ENCODE measurements around the gene PLD4.

Gene PLD4

DNA sequence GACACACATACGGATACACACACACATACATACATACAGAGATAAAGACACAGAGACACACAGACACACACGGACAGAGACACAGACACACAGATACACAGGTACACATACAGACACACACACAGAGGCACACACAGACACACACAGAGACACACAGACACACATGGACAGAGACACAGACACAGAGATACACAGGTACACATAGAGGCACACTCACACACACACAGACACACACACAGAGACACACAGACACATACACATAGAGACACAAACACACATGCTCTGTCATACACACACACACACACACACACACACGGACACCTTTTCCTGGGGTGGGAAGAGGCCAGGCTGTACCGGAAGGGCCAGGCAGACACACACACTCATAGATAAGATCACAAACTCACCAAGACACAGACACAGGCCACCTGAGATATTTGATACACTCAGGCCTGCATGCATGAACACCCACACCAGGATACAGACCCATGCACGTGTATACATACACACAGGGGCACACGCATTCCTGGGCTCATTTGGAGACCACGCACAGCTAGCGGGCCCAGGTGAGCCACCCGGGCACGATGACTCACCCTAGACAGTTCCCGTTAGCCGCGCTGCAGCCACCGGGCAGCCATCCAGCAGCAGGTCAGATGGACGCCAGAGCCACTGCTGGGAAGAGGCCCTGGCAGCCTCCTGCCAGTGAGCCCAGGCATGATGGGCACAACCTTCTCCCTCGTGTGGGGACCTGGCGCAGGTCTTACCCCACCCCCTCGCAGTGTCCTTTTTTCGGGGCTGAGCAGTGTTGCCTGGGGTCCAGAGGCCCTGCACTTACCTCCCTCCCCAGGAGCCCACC is 55.3 kb downstream of the PLD4 start:
- TF ChIP-seq SIN3A (IDR thresholded peaks at IDR 0.05; ENCODE audit: borderline replicate concordance, insufficient read depth, low read length) = no peak
- TF ChIP-seq REST (IDR thresholded peaks at IDR 0.05; ENCODE audit: insufficient read depth in 1 of 2, low read depth in 2 of 2, low read length in 2 of 2) = no peak
- TF ChIP-seq FOXP2 (optimal IDR thresholded peaks at IDR 0.05; ENCODE audit: borderline replicate concordance, extremely low read depth, extremely low read length, insufficient read depth) = no peak
- no peak for TF ChIP-seq POLR2AphosphoS5 (IDR thresholded peaks at IDR 0.05; ENCODE audit: low read depth, low read length)
- TF ChIP-seq TAF1 (IDR thresholded peaks at IDR 0.05; ENCODE audit: borderline replicate concordance, insufficient read depth, low read length) = no peak

DNA sequence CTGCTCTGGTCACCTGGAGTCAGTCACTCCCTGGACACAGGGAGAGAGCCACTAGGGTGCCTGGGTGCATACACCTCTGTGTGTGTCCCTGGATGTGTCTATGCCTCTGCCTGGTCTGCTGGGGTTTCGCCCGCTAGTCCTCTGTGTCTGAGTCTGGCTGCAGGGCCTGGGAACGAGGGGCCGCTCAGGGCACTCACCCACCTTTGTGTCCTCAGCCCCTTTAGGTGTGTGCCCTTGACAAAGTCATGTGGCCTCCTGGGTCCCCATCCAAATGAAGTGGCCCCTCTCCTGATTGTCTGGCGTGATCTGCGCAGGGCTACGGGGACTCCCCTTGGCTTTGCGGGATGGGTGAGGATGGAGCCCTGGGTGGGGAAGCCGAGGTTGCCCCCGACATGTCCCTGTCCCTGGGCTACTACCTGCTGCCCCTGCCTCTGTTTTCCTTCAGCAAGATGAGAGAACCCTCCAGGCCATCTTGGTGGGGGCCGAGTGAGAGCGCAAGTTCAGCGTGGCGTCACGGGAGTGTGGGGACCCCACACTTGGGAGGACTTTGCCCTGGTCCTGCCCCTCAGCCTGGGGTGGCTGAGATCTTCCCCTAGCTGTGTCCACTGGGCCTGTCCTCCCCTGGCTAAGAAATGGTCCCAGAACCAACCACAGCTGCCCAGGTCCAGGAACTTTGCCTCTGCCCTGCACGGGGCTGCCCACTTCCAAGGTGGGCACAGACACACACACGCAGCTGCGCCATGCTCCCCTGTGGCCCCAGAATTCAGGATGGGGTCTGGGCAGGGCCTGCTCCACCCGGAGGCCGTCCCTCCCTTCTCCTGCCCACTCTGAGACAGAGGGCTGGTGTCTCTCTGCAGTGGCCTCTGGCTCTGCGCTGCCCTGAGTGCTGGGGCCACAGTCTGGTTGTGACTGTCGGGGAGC is 56.2 kb downstream of the PLD4 start:
- no peak for TF ChIP-seq FOXP2 (optimal IDR thresholded peaks at IDR 0.05; ENCODE audit: borderline replicate concordance, extremely low read depth, extremely low read length, insufficient read depth)
- TF ChIP-seq TAF1 (IDR thresholded peaks at IDR 0.05; ENCODE audit: borderline replicate concordance, insufficient read depth, low read length) = no peak
- TF ChIP-seq REST (IDR thresholded peaks at IDR 0.05; ENCODE audit: insufficient read depth in 1 of 2, low read depth in 2 of 2, low read length in 2 of 2) = no peak
- TF ChIP-seq POLR2AphosphoS5 (IDR thresholded peaks at IDR 0.05; ENCODE audit: low read depth, low read length) = no peak
- no peak for TF ChIP-seq SIN3A (IDR thresholded peaks at IDR 0.05; ENCODE audit: borderline replicate concordance, insufficient read depth, low read length)

DNA sequence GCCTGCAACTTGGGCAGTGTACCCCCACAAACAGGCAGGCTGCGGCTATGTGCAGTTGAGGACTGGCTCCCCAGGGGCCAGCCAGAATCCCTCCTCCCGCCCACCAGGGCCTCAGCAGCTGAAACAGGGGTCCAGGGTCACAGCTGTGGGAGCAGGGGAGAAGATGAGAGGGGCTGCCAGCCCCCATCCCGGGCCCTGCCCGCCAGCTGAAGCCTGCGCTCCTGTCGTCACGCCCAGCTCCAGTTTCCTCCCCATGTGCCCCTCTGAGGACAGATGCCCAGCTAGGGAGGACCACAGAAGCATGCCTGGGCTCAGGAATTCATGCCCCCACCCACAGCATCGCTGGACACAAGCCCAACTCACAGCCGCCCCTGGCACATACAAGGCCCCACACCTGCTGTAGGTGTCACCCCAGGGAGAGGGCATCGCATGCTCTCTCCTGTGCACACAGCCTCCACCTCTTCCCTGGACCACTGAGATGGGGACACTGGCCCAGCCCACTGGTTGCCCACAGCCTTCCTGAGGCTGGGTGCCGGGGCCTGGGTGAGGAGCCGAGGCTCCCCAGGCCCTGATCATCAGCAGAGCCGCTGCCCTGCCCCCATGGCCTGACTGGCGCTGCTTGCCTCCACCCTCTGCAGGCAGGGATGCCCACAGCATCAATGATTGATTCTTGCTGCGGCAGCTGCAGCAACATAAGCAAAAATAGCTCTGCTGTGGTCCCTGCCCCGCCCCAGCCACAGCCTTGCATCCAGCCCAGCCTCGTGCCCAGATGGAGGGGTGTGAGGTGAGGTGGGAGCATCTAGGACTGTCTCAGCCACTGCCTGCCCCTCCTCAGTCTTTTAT is 57.2 kb downstream of the PLD4 start:
- TF ChIP-seq FOXP2 (optimal IDR thresholded peaks at IDR 0.05; ENCODE audit: borderline replicate concordance, extremely low read depth, extremely low read length, insufficient read depth) (no peak), REST (IDR thresholded peaks at IDR 0.05; ENCODE audit: insufficient read depth in 1 of 2, low read depth in 2 of 2, low read length in 2 of 2) (no peak), SIN3A (IDR thresholded peaks at IDR 0.05; ENCODE audit: borderline replicate concordance, insufficient read depth, low read length) (no peak), TAF1 (IDR thresholded peaks at IDR 0.05; ENCODE audit: borderline replicate concordance, insufficient read depth, low read length) (no peak), POLR2AphosphoS5 (IDR thresholded peaks at IDR 0.05; ENCODE audit: low read depth, low read length) (no peak)

GRCh38 chr14:104982548-104983230 is 58.0 kb downstream of the PLD4 start:
- TF ChIP-seq SIN3A (IDR thresholded peaks at IDR 0.05; ENCODE audit: borderline replicate concordance, insufficient read depth, low read length) (no peak), FOXP2 (optimal IDR thresholded peaks at IDR 0.05; ENCODE audit: borderline replicate concordance, extremely low read depth, extremely low read length, insufficient read depth) (no peak), REST (IDR thresholded peaks at IDR 0.05; ENCODE audit: insufficient read depth in 1 of 2, low read depth in 2 of 2, low read length in 2 of 2) (no peak), TAF1 (IDR thresholded peaks at IDR 0.05; ENCODE audit: borderline replicate concordance, insufficient read depth, low read length) (no peak), POLR2AphosphoS5 (IDR thresholded peaks at IDR 0.05; ENCODE audit: low read depth, low read length) (no peak)
